HepG2 (cell line): ENCODE data around the gene EFCAB8. TPM values are rescaled to one million over a fixed set of nuclear protein-coding genes. Genes with fewer than 3 reads are reported as not detected.
A peak's percentile ranks its signal among the peaks of the same experiment; 100 is the strongest.

Experiments used
- CEBPB ChIP-seq: IDR thresholded peaks from 2 replicates; pipeline ENCODE4 v1.6.1; 2011; ENCODE audit warnings: low read depth, low read length, improper control_type of control experiment, borderline replicate concordance
- FOXA3 ChIP-seq: IDR thresholded peaks from 2 replicates; pipeline ENCODE4 v1.6.1; 2016; ENCODE audit warnings: missing genetic modification reagents, missing compliant biosample characterization
- FOXP1 ChIP-seq, 2 experiments: fragments of 450-650 bp in 1 of 2; IDR thresholded peaks; 2 replicates each; pipeline ENCODE4 v1.6.1; 2017 to 2018; ENCODE audit warnings: antibody characterized with exemption in 1 of 2
- GZF1 ChIP-seq: sonication (generic); formaldehyde crosslinking; IDR thresholded peaks from 2 replicates; pipeline ENCODE4 v1.5.1; 2020; ENCODE audit warnings: mild to moderate bottlenecking, missing genetic modification reagents
- KDM5B ChIP-seq: sonication (generic); formaldehyde crosslinking; IDR thresholded peaks from 2 replicates; pipeline ENCODE4 v1.4.0; 2020; ENCODE audit warnings: missing genetic modification reagents, mild to moderate bottlenecking, borderline replicate concordance
- KMT2B ChIP-seq: IDR thresholded peaks from 2 replicates; pipeline ENCODE4 v1.6.1; 2016; ENCODE audit warnings: missing genetic modification reagents, missing compliant biosample characterization
- PCBP1 ChIP-seq: fragments of 200-400 bp; formaldehyde crosslinking; IDR thresholded peaks from 2 replicates; pipeline ENCODE4 v1.6.1; 2017; ENCODE audit warnings: mild to moderate bottlenecking, low read depth, low read length, borderline replicate concordance
- PRPF4 ChIP-seq: fragments of 200-400 bp; formaldehyde crosslinking; IDR thresholded peaks from 2 replicates; pipeline ENCODE4 v1.6.1; 2016; ENCODE audit warnings: low read length, low read depth; ENCODE audit not compliant: poor library complexity, severe bottlenecking
- SMAD1 ChIP-seq: sonication (generic); formaldehyde crosslinking; IDR thresholded peaks from 2 replicates; pipeline ENCODE4 v1.4.0; 2020; ENCODE audit warnings: missing genetic modification reagents, low read depth, mild to moderate bottlenecking, borderline replicate concordance
- ZNF577 ChIP-seq: sonication (generic); formaldehyde crosslinking; IDR thresholded peaks from 2 replicates; pipeline ENCODE4 v1.4.0; 2020; ENCODE audit warnings: mild to moderate bottlenecking, low read depth, missing genetic modification reagents, borderline replicate concordance
- polyA plus RNA-seq, 8 experiments: library from polyadenylated mRNA; depleted of rRNA in 3 of 8; stranded (reverse) in 7 of 8; unstranded in 1 of 8; fragments of >200 nt; fragmentation: Illumina TruSeq in 4 of 8; extraction: Trizol in 4 of 8; gene quantifications; 2 replicates each; pipeline versions ENCODE4 v1.2.1 to v1.2.3, GENCODE V29; 2011 to 2016; ENCODE audit warnings: low read depth in 4 of 8, missing spikeins in 1 of 8, mixed read lengths in 1 of 8; ENCODE audit not compliant: insufficient read depth in 1 of 8
- total RNA-seq, 5 experiments: library from RNA; depleted of rRNA; stranded (reverse); fragments of >200 nt; fragmentation: Illumina TruSeq; extraction: Trizol; gene quantifications; 2 replicates each; pipeline ENCODE4 v1.2.3, GENCODE V29; 2016; ENCODE audit warnings: low read depth in 1 of 5
- TF ChIP-seq, protein P1 (sequence below): sonication (generic); formaldehyde crosslinking; IDR thresholded peaks from 2 replicates; pipeline ENCODE4 v1.5.0; 2020; ENCODE audit warnings: missing genetic modification reagents
- TF ChIP-seq, protein P2 (sequence below): sonication (generic); formaldehyde crosslinking; IDR thresholded peaks from 2 replicates; pipeline ENCODE4 v1.8.1; 2023; ENCODE audit warnings: mild to moderate bottlenecking, inconsistent platforms, moderate library complexity, missing genetic modification reagents, borderline replicate concordance
- TF ChIP-seq, protein P3 (sequence below): sonication (generic); formaldehyde crosslinking; IDR thresholded peaks from 2 replicates; pipeline ENCODE4 v1.9.0; 2021; ENCODE audit warnings: mild to moderate bottlenecking, missing genetic modification reagents
- TF ChIP-seq, protein P4 (sequence below): IDR thresholded peaks from 2 replicates; pipeline ENCODE4 v1.6.1; 2012; ENCODE audit warnings: low read length, improper control_type of control experiment
- TF ChIP-seq, protein P5 (sequence below): sonication (generic); formaldehyde crosslinking; IDR thresholded peaks from 2 replicates; pipeline ENCODE4 v1.9.0; 2021; ENCODE audit warnings: missing genetic modification reagents, mild to moderate bottlenecking, borderline replicate concordance

The EFCAB8 gene
- total and polyA plus RNA-seq, 2 of the 13 experiments (the other 11 are each of a cell fraction or from before 2014, with no cell fraction given): 0.15 to 0.22 TPM

DNA sequence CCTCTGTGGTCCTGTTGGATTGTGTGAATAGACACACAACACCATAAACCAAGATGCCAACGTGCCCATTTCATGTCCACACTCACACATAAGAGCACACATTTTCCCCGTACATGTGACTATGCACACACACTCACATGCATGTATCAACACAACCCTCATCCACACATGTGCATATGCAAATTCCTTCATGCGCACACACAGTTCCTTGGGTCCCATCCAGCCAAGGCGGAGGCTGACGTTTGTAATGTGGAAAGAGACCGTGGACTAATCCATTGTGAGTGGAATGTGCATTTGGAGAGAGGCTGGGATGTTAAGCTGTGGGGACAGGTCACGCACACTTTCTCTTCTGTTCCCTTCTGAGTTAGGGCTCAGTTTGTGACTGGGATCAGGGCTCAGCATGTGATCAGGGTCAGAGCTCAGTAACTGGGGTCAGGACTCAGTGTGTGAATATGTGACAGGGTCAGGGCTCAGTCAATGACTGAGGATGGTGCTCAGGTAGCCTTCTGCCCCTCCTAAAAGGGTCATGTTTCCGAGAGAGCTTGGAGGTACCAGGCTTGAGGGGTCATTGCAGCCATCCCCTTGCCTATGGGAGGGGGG lies 148.2 kb downstream of the EFCAB8 start (continued):
- TF ChIP-seq, protein P1, sequence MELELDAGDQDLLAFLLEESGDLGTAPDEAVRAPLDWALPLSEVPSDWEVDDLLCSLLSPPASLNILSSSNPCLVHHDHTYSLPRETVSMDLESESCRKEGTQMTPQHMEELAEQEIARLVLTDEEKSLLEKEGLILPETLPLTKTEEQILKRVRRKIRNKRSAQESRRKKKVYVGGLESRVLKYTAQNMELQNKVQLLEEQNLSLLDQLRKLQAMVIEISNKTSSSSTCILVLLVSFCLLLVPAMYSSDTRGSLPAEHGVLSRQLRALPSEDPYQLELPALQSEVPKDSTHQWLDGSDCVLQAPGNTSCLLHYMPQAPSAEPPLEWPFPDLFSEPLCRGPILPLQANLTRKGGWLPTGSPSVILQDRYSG: no peak
- TF ChIP-seq CEBPB (no peak), SMAD1 (no peak), KMT2B (CRISPR knock-in tag) (no peak), PCBP1 (no peak), FOXA3 (CRISPR knock-in tag) (no peak), ZNF577 (CRISPR knock-in tag) (no peak), GZF1 (peak; percentile 83; the same call in 1 of the 2 replicates), FOXP1 (IDR thresholded peaks at IDR 0.05) (no peak), FOXP1 (CRISPR knock-in tag; IDR thresholded peaks at IDR 0.05) (no peak), KDM5B (CRISPR knock-in tag) (no peak), PRPF4 (no peak)
- TF ChIP-seq, protein P2, sequence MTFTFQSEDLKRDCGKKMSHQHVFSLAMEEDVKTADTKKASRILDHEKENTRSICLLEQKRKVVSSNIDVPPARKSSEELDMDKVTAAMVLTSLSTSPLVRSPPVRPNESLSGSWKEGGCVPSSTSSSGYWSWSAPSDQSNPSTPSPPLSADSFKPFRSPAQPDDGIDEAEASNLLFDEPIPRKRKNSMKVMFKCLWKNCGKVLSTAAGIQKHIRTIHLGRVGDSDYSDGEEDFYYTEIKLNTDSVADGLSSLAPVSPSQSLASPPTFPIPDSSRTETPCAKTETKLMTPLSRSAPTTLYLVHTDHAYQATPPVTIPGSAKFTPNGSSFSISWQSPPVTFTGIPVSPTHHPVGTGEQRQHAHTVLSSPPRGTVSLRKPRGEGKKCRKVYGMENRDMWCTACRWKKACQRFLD: no peak
- TF ChIP-seq, protein P3, sequence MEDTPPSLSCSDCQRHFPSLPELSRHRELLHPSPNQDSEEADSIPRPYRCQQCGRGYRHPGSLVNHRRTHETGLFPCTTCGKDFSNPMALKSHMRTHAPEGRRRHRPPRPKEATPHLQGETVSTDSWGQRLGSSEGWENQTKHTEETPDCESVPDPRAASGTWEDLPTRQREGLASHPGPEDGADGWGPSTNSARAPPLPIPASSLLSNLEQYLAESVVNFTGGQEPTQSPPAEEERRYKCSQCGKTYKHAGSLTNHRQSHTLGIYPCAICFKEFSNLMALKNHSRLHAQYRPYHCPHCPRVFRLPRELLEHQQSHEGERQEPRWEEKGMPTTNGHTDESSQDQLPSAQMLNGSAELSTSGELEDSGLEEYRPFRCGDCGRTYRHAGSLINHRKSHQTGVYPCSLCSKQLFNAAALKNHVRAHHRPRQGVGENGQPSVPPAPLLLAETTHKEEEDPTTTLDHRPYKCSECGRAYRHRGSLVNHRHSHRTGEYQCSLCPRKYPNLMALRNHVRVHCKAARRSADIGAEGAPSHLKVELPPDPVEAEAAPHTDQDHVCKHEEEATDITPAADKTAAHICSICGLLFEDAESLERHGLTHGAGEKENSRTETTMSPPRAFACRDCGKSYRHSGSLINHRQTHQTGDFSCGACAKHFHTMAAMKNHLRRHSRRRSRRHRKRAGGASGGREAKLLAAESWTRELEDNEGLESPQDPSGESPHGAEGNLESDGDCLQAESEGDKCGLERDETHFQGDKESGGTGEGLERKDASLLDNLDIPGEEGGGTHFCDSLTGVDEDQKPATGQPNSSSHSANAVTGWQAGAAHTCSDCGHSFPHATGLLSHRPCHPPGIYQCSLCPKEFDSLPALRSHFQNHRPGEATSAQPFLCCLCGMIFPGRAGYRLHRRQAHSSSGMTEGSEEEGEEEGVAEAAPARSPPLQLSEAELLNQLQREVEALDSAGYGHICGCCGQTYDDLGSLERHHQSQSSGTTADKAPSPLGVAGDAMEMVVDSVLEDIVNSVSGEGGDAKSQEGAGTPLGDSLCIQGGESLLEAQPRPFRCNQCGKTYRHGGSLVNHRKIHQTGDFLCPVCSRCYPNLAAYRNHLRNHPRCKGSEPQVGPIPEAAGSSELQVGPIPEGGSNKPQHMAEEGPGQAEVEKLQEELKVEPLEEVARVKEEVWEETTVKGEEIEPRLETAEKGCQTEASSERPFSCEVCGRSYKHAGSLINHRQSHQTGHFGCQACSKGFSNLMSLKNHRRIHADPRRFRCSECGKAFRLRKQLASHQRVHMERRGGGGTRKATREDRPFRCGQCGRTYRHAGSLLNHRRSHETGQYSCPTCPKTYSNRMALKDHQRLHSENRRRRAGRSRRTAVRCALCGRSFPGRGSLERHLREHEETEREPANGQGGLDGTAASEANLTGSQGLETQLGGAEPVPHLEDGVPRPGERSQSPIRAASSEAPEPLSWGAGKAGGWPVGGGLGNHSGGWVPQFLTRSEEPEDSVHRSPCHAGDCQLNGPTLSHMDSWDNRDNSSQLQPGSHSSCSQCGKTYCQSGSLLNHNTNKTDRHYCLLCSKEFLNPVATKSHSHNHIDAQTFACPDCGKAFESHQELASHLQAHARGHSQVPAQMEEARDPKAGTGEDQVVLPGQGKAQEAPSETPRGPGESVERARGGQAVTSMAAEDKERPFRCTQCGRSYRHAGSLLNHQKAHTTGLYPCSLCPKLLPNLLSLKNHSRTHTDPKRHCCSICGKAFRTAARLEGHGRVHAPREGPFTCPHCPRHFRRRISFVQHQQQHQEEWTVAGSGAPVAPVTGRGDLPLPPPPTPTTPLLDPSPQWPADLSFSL (CRISPR knock-in tag): peak; percentile 93
- TF ChIP-seq, protein P4, sequence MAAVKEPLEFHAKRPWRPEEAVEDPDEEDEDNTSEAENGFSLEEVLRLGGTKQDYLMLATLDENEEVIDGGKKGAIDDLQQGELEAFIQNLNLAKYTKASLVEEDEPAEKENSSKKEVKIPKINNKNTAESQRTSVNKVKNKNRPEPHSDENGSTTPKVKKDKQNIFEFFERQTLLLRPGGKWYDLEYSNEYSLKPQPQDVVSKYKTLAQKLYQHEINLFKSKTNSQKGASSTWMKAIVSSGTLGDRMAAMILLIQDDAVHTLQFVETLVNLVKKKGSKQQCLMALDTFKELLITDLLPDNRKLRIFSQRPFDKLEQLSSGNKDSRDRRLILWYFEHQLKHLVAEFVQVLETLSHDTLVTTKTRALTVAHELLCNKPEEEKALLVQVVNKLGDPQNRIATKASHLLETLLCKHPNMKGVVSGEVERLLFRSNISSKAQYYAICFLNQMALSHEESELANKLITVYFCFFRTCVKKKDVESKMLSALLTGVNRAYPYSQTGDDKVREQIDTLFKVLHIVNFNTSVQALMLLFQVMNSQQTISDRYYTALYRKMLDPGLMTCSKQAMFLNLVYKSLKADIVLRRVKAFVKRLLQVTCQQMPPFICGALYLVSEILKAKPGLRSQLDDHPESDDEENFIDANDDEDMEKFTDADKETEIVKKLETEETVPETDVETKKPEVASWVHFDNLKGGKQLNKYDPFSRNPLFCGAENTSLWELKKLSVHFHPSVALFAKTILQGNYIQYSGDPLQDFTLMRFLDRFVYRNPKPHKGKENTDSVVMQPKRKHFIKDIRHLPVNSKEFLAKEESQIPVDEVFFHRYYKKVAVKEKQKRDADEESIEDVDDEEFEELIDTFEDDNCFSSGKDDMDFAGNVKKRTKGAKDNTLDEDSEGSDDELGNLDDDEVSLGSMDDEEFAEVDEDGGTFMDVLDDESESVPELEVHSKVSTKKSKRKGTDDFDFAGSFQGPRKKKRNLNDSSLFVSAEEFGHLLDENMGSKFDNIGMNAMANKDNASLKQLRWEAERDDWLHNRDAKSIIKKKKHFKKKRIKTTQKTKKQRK: no peak
- TF ChIP-seq, protein P5, sequence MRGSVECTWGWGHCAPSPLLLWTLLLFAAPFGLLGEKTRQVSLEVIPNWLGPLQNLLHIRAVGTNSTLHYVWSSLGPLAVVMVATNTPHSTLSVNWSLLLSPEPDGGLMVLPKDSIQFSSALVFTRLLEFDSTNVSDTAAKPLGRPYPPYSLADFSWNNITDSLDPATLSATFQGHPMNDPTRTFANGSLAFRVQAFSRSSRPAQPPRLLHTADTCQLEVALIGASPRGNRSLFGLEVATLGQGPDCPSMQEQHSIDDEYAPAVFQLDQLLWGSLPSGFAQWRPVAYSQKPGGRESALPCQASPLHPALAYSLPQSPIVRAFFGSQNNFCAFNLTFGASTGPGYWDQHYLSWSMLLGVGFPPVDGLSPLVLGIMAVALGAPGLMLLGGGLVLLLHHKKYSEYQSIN: no peak
